ENCODE results near the gene GOLT1A.

Gene GOLT1A, protein sequence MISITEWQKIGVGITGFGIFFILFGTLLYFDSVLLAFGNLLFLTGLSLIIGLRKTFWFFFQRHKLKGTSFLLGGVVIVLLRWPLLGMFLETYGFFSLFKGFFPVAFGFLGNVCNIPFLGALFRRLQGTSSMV

DNA sequence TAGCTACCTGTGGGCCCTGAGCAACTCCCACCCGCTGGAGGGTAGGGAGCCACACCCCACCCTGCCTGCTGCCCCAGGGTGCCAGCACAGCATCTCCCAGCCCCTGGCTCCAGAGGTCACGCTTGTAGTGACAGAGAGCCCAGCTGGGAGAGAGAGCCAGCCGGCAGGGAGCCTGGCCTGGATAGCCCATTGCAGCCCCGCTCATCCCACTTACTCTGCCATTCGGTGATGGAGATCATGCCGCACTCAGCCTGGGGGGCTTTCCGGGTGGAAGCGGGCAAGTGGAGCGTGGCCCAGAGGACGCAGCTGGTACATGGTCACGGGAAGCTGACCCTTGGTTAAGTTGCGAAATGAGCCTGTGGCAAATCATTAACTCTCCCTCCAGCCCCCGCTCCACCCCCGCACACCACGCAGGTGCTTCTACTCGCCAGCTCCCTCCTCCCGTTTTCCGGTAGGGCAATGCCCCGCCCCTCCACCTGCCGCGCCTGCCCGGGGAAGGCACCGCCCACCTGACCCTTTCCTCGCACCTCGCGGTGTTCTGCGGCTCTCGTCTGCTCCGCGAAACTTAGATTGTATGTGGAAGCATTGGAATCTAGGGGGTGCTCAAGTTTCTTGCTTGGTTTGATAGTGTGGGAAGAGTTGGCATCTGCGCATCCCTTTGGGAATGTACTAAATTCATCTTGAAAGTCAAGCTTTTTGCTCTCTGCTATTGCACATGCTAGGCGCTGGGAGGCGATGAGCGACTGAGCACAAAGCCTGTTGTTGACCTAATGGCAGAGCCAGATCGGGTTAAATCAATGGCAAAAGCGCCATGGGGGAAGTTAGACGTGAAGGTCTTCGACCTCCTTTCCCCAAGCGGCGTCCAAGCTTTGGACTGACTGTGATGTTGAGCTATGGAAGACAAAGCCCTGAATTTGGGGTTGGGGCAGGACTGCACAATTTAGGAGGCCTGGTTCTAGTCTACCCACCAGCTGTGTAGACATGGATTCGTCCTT is at the start of gene GOLT1A:
Gene GOLT1A (minus strand): TSS at position 321 of the 995 bp plus-strand sequence. CDS start 82 bp downstream, at position 239.
- DNase-seq (ENCODE audit: low read depth in 2 of 2), result peak in 1 of 2 donors; percentile 14

GRCh38 chr1:204263254-204263910 is 49.6 kb upstream of the GOLT1A start:
- no peak for DNase-seq (ENCODE audit: low read depth in 2 of 2)

DNA sequence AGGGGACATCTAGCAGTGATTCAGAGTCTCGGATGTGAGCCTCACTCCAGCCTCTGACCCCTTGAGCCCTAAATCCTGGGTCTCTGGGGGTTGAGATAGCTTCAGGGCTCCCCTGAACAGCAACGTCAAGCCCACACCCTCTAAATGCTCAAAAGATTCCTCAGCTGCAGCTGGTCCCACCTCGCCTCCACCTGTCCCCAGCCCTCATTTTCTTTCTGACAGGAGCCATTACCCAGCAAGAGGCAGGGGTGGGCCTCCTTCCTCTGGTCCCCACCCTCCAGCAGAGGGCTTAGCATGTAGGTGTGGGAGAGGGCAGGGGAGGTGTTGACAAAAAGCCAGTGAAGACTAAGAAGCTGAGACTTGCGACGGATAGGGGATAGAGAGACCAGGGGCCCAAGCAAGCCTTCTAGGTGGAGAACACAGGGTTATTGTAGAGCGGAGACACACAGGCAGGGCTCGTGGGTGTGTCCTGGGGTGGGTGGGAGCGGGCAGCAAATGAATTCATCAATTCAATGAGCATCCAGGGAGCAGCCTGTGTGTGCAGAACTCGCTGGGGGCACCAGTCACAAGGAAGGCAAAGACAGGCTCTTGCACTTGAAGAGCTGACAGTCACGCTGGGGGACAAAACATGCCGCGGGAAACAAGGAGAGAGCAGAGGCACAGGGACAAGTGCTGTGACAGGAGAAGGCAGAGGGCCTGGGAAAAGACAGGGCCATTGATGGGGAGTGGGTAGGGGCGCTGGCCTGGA is 48.9 kb upstream of the GOLT1A start:
- no peak for DNase-seq (ENCODE audit: low read depth in 2 of 2)

DNA sequence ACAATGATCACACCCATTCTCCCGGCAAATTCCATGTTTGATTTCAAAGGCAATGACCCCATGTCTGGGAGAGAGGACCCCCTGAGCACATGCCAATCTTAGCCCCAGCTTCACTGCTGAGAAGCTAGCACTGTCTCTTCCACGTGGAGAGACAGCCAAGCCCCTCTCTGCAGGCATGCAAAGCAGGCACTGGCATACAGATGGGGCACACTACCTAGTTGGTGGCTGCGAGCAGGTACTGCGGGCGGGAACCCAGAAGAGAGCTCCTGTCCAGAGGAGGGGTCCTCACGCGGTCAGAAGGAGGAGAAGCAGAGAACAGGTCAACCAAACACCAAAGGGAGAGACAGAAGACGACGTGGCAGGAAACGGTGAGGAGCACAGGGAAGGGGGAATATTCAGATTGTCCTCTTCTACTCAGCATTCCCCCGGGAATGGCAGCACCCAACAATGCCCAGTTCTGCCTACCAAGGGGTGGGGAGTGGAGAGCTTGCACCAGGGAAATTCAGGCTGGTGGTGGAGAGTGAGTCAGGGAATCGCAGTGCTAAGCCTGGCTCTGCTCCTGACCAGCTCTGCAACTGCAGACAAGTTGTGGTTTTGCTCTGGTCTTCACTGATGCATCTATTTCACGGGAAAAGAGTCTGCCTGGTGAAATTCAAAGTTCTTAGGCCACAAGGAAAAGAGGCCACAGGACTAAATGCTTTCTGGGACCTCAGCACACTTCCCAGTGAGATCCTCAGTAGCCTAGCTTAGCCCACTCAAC is 48.1 kb upstream of the GOLT1A start:
- DNase-seq (ENCODE audit: low read depth in 2 of 2), result no peak

- no peak for DNase-seq (ENCODE audit: low read depth in 2 of 2)
These were observed 47.5 kb upstream of the GOLT1A start for GRCh38 chr1:204261266-204261665.

- DNase-seq (ENCODE audit: low read depth in 2 of 2), result no peak
These were observed 46.9 kb upstream of the GOLT1A start for GRCh38 chr1:204260601-204261197.

DNA sequence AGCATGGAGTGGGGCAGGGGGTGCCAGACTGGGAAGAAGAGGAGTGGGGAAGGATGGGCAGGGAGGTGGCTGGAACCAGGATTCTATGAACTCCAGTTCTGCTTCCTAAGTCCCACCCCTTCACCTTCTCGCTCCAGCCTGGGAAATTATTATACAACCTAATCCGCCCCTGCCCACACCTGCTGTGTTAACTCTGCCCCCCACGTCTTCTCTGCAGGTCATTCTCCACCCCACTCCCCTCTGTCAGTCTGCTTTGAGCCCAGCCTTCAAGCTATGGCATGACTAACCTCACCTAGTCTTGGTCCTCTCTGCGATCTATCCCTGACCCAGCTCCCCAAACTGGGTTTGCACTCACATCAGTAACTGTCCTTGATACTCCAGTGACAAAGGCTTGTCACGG is 46.0 kb upstream of the GOLT1A start:
- no peak for DNase-seq (ENCODE audit: low read depth in 2 of 2)

GRCh38 chr1:204259196-204259595 is 45.4 kb upstream of the GOLT1A start:
- no peak for DNase-seq (ENCODE audit: low read depth in 2 of 2)

DNA sequence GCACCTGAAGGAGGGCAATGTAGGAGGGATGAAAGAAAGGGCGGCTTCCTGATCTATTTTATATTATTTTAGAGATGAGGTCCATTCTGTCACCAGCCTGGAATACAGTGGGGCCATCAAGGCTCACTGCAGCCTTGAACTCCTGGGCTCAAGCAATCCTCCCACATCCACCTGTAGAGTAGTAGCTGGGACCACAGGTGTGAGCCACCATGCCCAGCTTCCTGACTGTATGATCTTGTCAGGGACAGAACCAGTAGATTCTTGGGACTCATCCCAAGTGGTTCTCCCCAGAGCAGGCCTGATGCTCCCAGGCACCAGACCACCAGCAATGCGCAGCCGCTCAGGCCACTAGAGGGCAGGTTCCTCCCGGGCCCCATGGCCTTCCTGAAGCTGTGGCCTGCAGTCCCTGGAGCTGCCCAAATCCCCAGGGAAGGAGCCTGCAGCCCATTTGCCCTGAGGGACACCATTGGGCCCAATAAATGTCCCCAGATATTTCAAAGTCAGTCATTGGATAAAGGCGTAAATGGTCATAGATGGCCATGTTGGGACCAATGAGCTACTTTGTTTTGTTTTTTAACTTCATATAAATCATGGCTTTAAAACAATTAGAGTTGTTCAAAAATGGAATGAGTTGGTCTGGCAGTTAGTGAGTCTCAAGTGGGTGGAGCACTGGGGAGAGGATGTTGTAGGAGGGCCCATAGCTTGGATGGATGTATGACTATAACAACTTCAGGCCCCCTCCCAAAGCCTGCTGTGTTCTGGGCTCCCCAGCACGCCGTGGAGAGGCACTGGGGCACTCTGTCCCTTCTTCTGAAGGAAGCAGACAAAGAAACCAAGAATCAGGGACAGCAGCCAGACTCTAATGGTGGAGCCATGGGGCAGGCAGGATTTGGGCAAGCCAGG is 44.7 kb upstream of the GOLT1A start:
- DNase-seq (ENCODE audit: low read depth in 2 of 2), result no peak

GRCh38 chr1:204257446-204257845 is 43.7 kb upstream of the GOLT1A start:
- no peak for DNase-seq (ENCODE audit: low read depth in 2 of 2)

GRCh38 chr1:204256531-204256930 is 42.7 kb upstream of the GOLT1A start:
- no peak for DNase-seq (ENCODE audit: low read depth in 2 of 2)

DNA sequence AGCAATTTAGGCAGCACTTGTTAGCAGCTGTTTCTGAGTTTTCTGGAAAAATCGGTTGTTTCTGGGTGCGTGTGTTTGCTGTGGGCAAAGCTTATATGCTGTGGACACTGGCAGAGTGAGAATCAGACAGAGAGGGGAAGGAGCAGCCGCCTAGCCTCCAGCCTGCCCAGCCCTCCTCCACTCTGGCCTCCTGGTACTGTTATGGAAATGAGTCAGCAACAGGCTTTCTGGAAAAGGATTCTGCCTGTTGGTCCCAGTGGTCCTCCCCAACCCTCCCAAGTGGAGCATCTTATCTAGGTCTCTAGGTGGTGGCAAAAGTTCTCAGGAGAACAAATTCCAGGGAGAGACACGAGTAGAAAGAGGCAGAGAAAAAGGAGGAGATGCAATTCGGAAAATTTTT is 42.2 kb upstream of the GOLT1A start:
- no peak for DNase-seq (ENCODE audit: low read depth in 2 of 2)

GRCh38 chr1:204255225-204255624 is 41.4 kb upstream of the GOLT1A start:
- no peak for DNase-seq (ENCODE audit: low read depth in 2 of 2)

DNA sequence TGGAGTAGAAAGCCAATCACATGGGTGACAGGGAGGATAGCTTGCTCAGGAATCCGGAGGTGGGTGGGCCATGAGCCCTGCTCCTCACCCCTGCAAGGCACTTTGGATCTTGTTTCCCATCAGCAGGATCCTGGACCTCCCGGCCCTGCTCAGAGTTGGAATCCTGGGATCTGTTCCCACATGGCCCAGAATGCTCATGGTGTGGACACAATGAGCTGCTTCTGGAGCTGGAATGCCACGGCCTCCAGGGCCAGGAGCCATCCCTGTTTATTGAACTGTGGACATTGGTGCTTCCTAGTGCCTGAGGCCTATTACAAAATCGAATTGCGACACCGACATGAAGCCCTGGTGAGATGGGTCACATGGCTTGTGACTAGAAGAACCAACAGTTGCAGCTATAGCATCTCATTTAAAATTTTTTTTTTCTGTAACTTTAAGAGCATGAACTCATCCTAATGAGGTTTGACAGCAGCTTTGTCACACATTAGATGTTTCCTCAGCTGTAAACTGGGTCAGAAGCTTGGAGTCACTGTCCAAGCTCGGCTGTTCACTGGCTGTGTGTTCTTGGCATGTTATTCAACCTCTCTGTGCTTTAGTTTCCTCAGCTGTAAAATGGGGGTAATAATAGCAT is 40.4 kb upstream of the GOLT1A start:
- DNase-seq (ENCODE audit: low read depth in 2 of 2), result no peak

- no peak for DNase-seq (ENCODE audit: low read depth in 2 of 2)
These were observed 38.3 kb upstream of the GOLT1A start for GRCh38 chr1:204251926-204252689.

DNA sequence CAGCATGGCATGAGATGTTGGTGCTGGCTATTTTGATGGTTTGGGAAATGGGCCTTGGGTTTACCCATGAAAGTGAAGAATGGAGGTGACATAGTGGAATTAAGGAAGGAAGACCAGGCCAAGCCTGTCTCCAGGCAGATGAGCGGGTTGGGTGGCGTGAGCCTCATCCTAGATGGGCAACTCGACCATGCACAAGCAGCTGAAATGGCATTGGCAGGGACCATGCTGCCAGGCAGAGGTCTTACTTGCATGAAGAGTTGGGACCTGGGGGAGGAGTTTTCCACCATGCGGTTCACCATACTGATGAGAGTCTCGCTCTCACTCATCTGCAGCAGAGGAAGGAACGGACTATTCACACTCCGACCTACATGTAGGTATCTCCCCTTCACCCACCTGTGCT is 37.5 kb upstream of the GOLT1A start:
- DNase-seq (ENCODE audit: low read depth in 2 of 2), result no peak

DNA sequence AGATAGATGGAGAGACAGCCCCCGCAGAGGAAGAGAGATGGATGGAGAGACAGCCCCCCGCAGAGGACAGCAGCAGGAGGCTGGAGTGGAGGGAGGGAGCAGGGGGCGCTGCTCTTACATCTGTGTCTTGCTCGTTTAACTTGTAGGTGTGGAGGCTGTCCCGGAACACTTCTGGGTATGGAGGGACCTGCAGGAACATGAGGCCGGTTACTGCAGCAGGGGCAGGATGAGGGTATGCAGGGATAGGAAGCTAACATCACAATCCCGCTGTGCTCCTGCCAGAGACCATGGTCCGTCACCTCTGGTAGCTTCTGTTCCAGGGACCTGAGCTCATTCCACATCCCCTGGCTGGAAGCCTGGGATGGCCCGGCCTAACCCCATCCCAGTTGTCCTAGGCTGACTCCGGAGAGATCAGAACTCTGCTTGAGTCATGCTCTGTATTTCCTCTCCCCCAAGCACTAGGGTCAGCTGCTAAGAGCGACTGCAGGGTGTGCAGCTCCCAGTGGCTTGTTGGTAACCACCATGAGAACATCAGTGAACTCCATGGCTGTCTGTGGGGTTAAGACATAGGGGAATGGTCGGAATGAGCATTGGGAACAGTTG is 36.7 kb upstream of the GOLT1A start:
- DNase-seq (ENCODE audit: low read depth in 2 of 2), result no peak

Measured in stimulated activated CD8-positive, alpha-beta memory T cell treated with anti-CD3 and anti-CD28 coated beads, Interleukin-7, amount 100 ng/mL, for 1 hour (primary cell).